Fibroblast of peridontal ligament (primary cell): ENCODE results near the gene FOXP1.

Experiments
- DNase-seq: peaks from one replicate; pipeline ENCODE4 v3.0.0-alpha.2; 2010; ENCODE audit errors: extremely low read depth

FOXP1 gene

GRCh38 chr3:71428841-71429596 lies 154.5 kb downstream of the FOXP1 start:
- DNase-seq, result peak; percentile 50

GRCh38 chr3:71425491-71426071 lies 157.9 kb downstream of the FOXP1 start:
- peak; percentile 77 for DNase-seq

- DNase-seq, result no peak
Measured at GRCh38 chr3:71423151-71423906, 160.2 kb downstream of the FOXP1 start.

- no peak for DNase-seq
Measured at GRCh38 chr3:71421820-71422566, 161.5 kb downstream of the FOXP1 start.

GRCh38 chr3:71421475-71421819 lies 162.1 kb downstream of the FOXP1 start:
- no peak for DNase-seq

- no peak for DNase-seq
Measured at GRCh38 chr3:71419369-71419768, 164.2 kb downstream of the FOXP1 start.

- DNase-seq, result no peak
Measured at GRCh38 chr3:71417791-71418190, 165.7 kb downstream of the FOXP1 start.

GRCh38 chr3:71416876-71417275 lies 166.7 kb downstream of the FOXP1 start:
- DNase-seq, result no peak

- no peak for DNase-seq
Measured at GRCh38 chr3:71415681-71416122, 167.8 kb downstream of the FOXP1 start.

- DNase-seq, result no peak
Measured at GRCh38 chr3:71414189-71414927, 169.2 kb downstream of the FOXP1 start.

- no peak for DNase-seq
Measured at GRCh38 chr3:71413572-71413971, 170.0 kb downstream of the FOXP1 start.

GRCh38 chr3:71409352-71409751 lies 174.2 kb downstream of the FOXP1 start:
- no peak for DNase-seq

GRCh38 chr3:71408903-71409302 lies 174.6 kb downstream of the FOXP1 start:
- DNase-seq, result no peak

GRCh38 chr3:71407823-71408222 lies 175.7 kb downstream of the FOXP1 start:
- DNase-seq, result no peak

- DNase-seq, result peak; percentile 40
Measured at GRCh38 chr3:71406972-71407810, 176.3 kb downstream of the FOXP1 start.

GRCh38 chr3:71402911-71403310 lies 180.6 kb downstream of the FOXP1 start:
- DNase-seq, result no peak

GRCh38 chr3:71402280-71402679 lies 181.2 kb downstream of the FOXP1 start:
- no peak for DNase-seq

GRCh38 chr3:71401695-71402231 lies 181.8 kb downstream of the FOXP1 start:
- DNase-seq, result no peak

- DNase-seq, result no peak
Measured at GRCh38 chr3:71400986-71401451, 182.5 kb downstream of the FOXP1 start.

GRCh38 chr3:71399478-71399877 lies 184.1 kb downstream of the FOXP1 start:
- no peak for DNase-seq
